Pancreas (tissue), 10 donors: ENCODE data around the gene CRISP1. TPM values are rescaled to one million over a fixed set of nuclear protein-coding genes. Genes with fewer than 3 reads are reported as not detected.
A peak's percentile ranks its signal among the peaks of the same experiment; 100 is the strongest.

Experiments
- ATAC-seq, 4 donors: fragments of 200-7000 bp; cut with Tn5 transposase; one replicate each; pipeline versions ENCODE4 v1.8.0 to v1.9.1; 2020; ENCODE audit warnings: mild to moderate bottlenecking in 4 of 4, moderate library complexity in 4 of 4
- DNase-seq, 6 donors: peaks; one replicate each; pipeline ENCODE4 v3.0.0-alpha.2; 2020
- FAIRE-seq: peaks from 2 replicates; lab custom pipeline; 2012; peaks lifted over from hg19 to GRCh38; lab: Jason Lieb, UNC
- H3K27ac ChIP-seq, 4 donors: fragments of 200-600 bp; sonication (generic); 1 replicate in 3 of 4; 2 replicates in 1 of 4; pipeline versions ENCODE4 v1.5.0 to v1.8.0; 2020
- H3K27me3 ChIP-seq, 4 donors: fragments of 200-600 bp; one replicate each; pipeline ENCODE4 v1.8.0; 2021
- H3K36me3 ChIP-seq, 3 donors: fragments of 200-600 bp; sonication (generic) in 1 of 3; one replicate each; pipeline versions ENCODE4 v1.5.0 to v1.8.0; 2020 to 2021
- H3K4me1 ChIP-seq, 3 donors: fragments of 200-600 bp; one replicate each; pipeline ENCODE4 v1.8.0; 2021
- H3K4me3 ChIP-seq, 4 donors: fragments of 200-600 bp; sonication (generic) in 2 of 4; one replicate each; pipeline versions ENCODE4 v1.5.0 to v1.8.0; 2020 to 2021
- H3K9me3 ChIP-seq, 4 donors: fragments of 200-600 bp; one replicate each; pipeline ENCODE4 v1.8.0; 2021
- WGBS, 2 donors: extraction: QIAGEN DNeasy Blood & Tissue Kit; methylation state at CpG; one replicate each; pipeline ENCODE4 v1.1.7; 2013; 5-methylcytosine and 5-hydroxymethylcytosine counted together
- intact Hi-C, 3 donors: fragments of 100-400 bp; cut with DNase I; formaldehyde crosslinking; loops; one replicate each; pipeline versions ENCODE4 v1.11.1 to v1.14.2; 2022
- polyA plus RNA-seq, 2 donors: library from polyadenylated mRNA; stranded (reverse); fragments of 200-250 nt; gene quantifications; one replicate each; pipeline ENCODE4 v1.2.3, GENCODE V29; 2013
- total RNA-seq, 6 donors: library from RNA; stranded (reverse); fragmentation: NEBNext Ultra II Directional in 4 of 6; extraction: Animal tissue kit (Norgen Biotek cat#: 25700) in 4 of 6; gene quantifications; one replicate each; pipeline versions ENCODE4 v1.2.1 to v1.2.4, GENCODE V29; 2021 to 2023
- TF ChIP-seq, protein P1 (sequence below), 4 donors: fragments of 200-600 bp; sonication (generic) in 3 of 4; IDR thresholded peaks; one replicate each; pipeline versions ENCODE4 v1.5.0 to v1.8.0; 2021; ENCODE audit warnings: antibody characterized with exemption in 4 of 4
- donor health status: healthy with polysubstance abuse.
- donor health status: DM: no; HTN: no; CAD: no; lungs with moderate emphysema.
- donor health status: DM: no; HTN: no; CAD: no.
- donor health status: control.
- donor health status: control.
- donor health status: Bipolar disorder and iron deficiency.
- donor health status: DM: yes; HTN: yes; CAD: no.
- donor health status: DM: no; HTN: no; CAD: no.
- donor health status: DM: no; HTN: no; CAD: no.
- donor health status: DM: yes; HTN: yes; CAD: no.

The CRISP1 gene
- total and polyA plus RNA-seq, 8 donors = not detected

- TF ChIP-seq, protein P1, sequence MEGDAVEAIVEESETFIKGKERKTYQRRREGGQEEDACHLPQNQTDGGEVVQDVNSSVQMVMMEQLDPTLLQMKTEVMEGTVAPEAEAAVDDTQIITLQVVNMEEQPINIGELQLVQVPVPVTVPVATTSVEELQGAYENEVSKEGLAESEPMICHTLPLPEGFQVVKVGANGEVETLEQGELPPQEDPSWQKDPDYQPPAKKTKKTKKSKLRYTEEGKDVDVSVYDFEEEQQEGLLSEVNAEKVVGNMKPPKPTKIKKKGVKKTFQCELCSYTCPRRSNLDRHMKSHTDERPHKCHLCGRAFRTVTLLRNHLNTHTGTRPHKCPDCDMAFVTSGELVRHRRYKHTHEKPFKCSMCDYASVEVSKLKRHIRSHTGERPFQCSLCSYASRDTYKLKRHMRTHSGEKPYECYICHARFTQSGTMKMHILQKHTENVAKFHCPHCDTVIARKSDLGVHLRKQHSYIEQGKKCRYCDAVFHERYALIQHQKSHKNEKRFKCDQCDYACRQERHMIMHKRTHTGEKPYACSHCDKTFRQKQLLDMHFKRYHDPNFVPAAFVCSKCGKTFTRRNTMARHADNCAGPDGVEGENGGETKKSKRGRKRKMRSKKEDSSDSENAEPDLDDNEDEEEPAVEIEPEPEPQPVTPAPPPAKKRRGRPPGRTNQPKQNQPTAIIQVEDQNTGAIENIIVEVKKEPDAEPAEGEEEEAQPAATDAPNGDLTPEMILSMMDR (IDR thresholded peaks at IDR 0.05) = no peak
- Histone ChIP-seq H3K4me3 (no peak overlapping the region), H3K9me3 (no peaks in the 10 kb centered on the region), H3K27me3 (no peaks in the 10 kb centered on the region), H3K4me1 (no peaks in the 10 kb centered on the region), H3K36me3 (no peaks in the 10 kb centered on the region), H3K27ac (no peak overlapping the region)
- ATAC-seq (no peak), DNase-seq (no peak), FAIRE-seq (no peak)
- intact Hi-C loops = loop anchor here in 1 of 3 donors (10.0 kb wide), 1 partner anchor 230 kb away; no protein-coding TSS in a partner anchor
- WGBS, 2 donors = 41 to 51% methylated on average over 4 of the region's 4 CpGs
Measured at GRCh38 chr6:49855221-49855620, 11.1 kb downstream of the CRISP1 start.

DNA sequence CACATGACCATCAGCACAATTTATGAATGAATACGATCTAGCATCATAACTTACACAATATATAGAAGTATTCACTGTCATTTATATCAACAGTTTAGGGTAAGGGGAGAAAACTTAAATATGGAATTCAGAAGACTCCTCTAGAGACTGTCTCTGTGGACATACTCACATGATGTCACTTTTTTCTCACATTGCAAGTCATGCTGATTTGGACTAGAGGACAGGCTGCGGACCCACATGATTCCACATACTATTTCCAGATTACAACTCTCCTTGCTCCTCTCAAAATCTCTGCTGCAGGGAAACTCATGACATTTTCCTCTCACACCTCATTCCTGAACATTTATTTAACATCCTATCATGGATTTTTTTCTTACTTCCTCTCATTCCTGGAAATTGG is 13.4 kb downstream of the CRISP1 start:
- Histone ChIP-seq H3K9me3 (no peaks in the 10 kb centered on the region), H3K27ac (no peak overlapping the region), H3K36me3 (no peaks in the 10 kb centered on the region), H3K4me3 (no peak overlapping the region), H3K27me3 (no peaks in the 10 kb centered on the region), H3K4me1 (no peaks in the 10 kb centered on the region)
- ATAC-seq (no peak), FAIRE-seq (no peak), DNase-seq (no peak)
- WGBS, 2 donors = 70 to 78% methylated on average over 2 of the region's 2 CpGs
- TF ChIP-seq, protein P1 (IDR thresholded peaks at IDR 0.05) = no peak
- intact Hi-C loops = loop anchor here in 1 of 3 donors (10.0 kb wide), 1 partner anchor 228 kb away; no protein-coding TSS in a partner anchor

- TF ChIP-seq, protein P1 (IDR thresholded peaks at IDR 0.05) = peak; percentile 43 to 69 (median 53)
- H3K9me3 ChIP-seq = no peaks in the 10 kb centered on the region
- no peaks in the 10 kb centered on the region for H3K4me1 ChIP-seq
- no peaks in the 10 kb centered on the region for H3K27me3 ChIP-seq
- FAIRE-seq = peak; percentile 92
- ATAC-seq = peak in 3 of 4 donors; percentile 78 to 92 (median 86)
- H3K27ac ChIP-seq = no peak overlapping the region
- DNase-seq = no peak
- H3K36me3 ChIP-seq = no peaks in the 10 kb centered on the region
- intact Hi-C loops = loop anchor here in 2 of 3 donors (5.0 kb wide), 2 partner anchors 222 to 227 kb away; no protein-coding TSS in a partner anchor
- WGBS, 2 donors = 17 to 27% methylated on average over 4 of the region's 4 CpGs
- no peak overlapping the region for H3K4me3 ChIP-seq
Measured at GRCh38 chr6:49849213-49849907, 17.0 kb downstream of the CRISP1 start.

DNA sequence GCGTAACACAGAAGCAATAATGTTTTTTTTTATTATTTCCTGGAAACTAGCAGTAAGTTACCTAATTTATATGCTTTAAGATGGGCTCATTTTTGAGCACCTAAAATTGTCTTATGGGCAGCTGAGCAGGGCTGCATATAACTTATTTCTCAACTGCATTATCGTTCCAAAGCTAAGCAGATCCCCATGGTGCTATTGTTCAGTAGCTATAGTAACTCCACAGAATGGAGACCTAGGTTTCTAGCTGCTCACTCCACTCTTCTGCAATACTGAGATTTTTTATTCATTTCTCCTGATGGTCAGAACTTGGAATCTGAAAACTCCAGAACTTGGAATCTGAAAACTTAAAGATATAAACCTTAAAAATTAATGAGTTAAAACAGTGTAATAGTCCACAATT is 18.7 kb downstream of the CRISP1 start:
- Histone ChIP-seq H3K27me3 (no peaks in the 10 kb centered on the region), H3K9me3 (no peaks in the 10 kb centered on the region), H3K4me1 (no peaks in the 10 kb centered on the region), H3K4me3 (no peak overlapping the region), H3K36me3 (no peaks in the 10 kb centered on the region), H3K27ac (no peak overlapping the region)
- WGBS, 2 donors = 66 to 90% methylated on average over 2 of the region's 2 CpGs
- TF ChIP-seq, protein P1 (IDR thresholded peaks at IDR 0.05) = no peak
- intact Hi-C loops = loop anchor here in 2 of 3 donors (5.0 kb wide), 2 partner anchors 220 to 225 kb away; no protein-coding TSS in a partner anchor
- ATAC-seq = no peak
- no peak for FAIRE-seq
- no peak for DNase-seq

DNA sequence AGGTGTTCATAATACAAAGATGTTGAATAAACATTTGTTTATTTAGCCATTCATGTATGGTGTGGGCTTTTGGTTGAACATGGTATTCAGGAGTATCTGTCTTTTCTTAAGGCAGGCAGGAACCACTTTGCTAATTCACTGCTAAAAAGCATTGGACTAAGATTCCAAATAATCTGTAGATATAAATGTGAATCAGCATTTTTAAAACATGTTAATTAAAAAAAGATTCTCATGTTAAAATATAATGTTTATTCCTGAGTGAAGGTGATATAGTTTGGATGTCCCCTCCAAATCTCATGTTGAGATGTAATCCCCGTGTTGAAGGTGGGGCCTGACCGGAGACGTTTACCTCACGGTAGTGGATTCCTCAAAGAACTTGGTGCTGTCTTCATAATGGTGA is 19.3 kb downstream of the CRISP1 start:
- no peak for DNase-seq
- 71 to 83% methylated on average over 4 of the region's 4 CpGs for WGBS, 2 donors
- Histone ChIP-seq H3K27ac (no peak overlapping the region), H3K36me3 (no peaks in the 10 kb centered on the region), H3K9me3 (no peaks in the 10 kb centered on the region), H3K27me3 (no peaks in the 10 kb centered on the region), H3K4me1 (no peaks in the 10 kb centered on the region), H3K4me3 (no peak overlapping the region)
- no peak for FAIRE-seq
- TF ChIP-seq, protein P1 (IDR thresholded peaks at IDR 0.05) = no peak
- intact Hi-C loops = loop anchor here in 2 of 3 donors (5.0 kb wide), 2 partner anchors 220 to 225 kb away; no protein-coding TSS in a partner anchor
- ATAC-seq = no peak
